GM10248 (cell line): Measurements from ENCODE around the gene NOPCHAP1.

Experiments used
- CTCF ChIA-PET: fragments of 300-600 bp; sonication (Branson Sonifier 250); formaldehyde crosslinking; extraction: SDS; loops from one replicate; lab custom pipeline; 2021; ENCODE audit warnings: antibody characterized with exemption; lab: Yijun Ruan, JAX
- POLR2A ChIA-PET: fragments of 350-650 bp; sonication (Branson Sonifier 250); formaldehyde crosslinking; extraction: SDS; loops from one replicate; lab custom pipeline; 2020; ENCODE audit warnings: antibody characterized with exemption; lab: Yijun Ruan, JAX
- DNase-seq: peaks from one replicate; pipeline ENCODE4 v3.0.0; 2012; ENCODE audit errors: extremely low spot score
- TF ChIP-seq, protein P1 (sequence below): IDR thresholded peaks from 2 replicates; pipeline ENCODE4 v1.5.1; 2012; ENCODE audit warnings: mild to moderate bottlenecking, low read depth; ENCODE audit errors: extremely low read depth, missing control alignments, control extremely low read depth

The NOPCHAP1 gene

DNA sequence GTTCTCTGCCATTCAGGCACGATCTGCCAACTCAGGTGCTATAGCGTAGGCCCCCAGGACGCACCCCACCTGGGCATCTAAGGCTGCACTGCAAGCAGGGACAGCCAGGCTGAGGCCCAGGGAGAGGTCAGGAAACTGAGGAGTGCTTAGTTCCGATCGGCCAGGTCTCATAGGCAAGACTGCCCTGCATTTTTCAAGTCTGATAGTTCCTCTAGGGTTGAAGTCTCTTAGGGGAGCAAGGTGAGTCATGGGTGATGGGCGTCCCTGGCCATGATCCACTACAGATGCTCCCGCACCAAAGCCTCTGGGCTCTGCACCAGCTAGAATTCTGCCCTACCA is 13.2 kb downstream of the NOPCHAP1 start:
- no peak for DNase-seq
- POLR2A ChIA-PET: no interaction called here
- CTCF ChIA-PET: no interaction called here
- TF ChIP-seq, protein P1, sequence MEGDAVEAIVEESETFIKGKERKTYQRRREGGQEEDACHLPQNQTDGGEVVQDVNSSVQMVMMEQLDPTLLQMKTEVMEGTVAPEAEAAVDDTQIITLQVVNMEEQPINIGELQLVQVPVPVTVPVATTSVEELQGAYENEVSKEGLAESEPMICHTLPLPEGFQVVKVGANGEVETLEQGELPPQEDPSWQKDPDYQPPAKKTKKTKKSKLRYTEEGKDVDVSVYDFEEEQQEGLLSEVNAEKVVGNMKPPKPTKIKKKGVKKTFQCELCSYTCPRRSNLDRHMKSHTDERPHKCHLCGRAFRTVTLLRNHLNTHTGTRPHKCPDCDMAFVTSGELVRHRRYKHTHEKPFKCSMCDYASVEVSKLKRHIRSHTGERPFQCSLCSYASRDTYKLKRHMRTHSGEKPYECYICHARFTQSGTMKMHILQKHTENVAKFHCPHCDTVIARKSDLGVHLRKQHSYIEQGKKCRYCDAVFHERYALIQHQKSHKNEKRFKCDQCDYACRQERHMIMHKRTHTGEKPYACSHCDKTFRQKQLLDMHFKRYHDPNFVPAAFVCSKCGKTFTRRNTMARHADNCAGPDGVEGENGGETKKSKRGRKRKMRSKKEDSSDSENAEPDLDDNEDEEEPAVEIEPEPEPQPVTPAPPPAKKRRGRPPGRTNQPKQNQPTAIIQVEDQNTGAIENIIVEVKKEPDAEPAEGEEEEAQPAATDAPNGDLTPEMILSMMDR: no peak

DNA sequence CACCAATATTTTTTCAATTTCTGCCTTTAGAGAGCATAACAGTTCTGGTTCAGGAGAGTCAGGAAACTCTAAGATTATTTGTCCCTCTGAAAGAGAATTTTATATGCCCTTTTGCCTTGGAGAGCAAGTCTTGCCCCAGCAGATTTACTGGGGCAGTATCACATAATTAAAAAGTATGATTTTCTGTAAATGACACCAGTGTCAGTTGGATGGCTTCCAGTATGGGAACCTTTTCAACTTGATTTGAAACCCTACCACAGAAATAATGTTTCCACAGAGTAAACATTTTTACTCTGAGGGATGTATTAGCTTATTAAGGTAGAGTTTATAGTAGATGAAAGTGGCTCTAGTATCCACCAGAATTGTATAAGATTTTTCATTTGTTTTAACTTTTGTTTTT is 15.4 kb downstream of the NOPCHAP1 start:
- CTCF ChIA-PET: interaction anchor here (0.9 to 1.5 kb wide), 3 partner anchors 13 to 619 kb away, joined by 3 to 4 read pairs (median 3); no protein-coding TSS in a partner anchor
- POLR2A ChIA-PET: no interaction called here
- TF ChIP-seq, protein P1: no peak
- DNase-seq: no peak

DNA sequence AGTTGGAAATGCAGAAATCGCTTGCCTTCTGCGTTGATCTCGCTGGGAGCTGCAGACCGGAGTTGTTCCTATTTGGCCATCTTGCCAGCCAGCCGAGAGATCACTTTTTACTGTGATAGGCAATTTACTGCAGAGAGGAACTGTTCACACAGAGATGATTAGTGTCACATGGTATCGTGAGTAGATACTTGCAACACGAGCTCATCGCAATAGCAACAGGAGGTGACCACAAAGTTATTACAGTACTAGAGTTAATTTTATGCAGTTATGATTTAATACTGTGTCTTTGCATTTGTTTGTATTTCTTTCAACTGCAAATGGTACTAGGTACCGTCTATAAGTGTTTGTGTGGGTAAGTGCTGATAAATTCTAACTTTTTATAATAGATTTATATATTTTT is 27.8 kb downstream of the NOPCHAP1 start:
- DNase-seq: no peak
- CTCF ChIA-PET: interaction anchor here (1.3 to 1.6 kb wide), 2 partner anchors 12 to 17 kb away, joined by 3 to 4 read pairs; no protein-coding TSS in a partner anchor

DNA sequence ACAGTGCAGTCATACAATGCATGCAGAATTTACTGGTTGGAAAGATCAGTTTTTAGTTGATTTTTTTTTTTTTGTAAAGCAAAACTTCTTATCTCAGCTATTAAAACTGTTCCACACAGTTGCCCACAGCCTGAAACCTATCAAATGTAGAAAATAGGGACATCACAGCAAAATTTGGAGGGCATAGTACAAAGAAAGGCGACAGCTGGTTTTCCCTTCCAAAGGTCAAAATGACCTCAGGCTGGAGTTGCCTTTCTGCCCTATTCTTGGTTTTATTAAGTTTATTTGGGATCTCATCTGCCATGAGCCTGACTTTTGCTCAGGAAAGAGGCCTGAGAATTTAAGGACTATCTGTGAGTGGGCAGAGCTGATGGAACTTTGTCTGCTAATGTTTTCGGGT is 28.5 kb downstream of the NOPCHAP1 start:
- POLR2A ChIA-PET: no interaction called here
- TF ChIP-seq, protein P1: no peak
- DNase-seq: no peak
- CTCF ChIA-PET: interaction anchor here (1.2 to 1.6 kb wide), 2 partner anchors 13 to 38 kb away, joined by 4 to 5 read pairs; no protein-coding TSS in a partner anchor

More for the DNA sequence above, 27.8 kb downstream of the NOPCHAP1 start:
- POLR2A ChIA-PET: no interaction called here
- TF ChIP-seq, protein P1: no peak

DNA sequence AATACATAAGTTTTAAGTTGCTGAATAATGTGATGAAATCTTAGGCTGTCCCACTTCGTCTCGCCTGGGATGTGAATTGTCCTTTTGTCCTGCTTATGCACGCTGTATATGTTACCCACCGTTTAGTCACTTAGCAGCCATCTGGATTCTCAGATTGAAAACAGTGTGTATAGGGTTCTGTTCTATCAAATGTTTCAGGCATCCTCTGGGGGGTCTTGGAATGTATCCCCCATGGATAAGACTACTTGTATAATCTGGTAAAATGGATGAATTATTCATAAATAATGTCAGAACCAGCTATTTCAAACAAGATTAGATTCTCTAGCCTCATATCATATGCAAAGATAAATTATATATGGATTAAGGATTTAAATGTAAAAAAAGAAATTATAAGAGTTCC is 29.4 kb downstream of the NOPCHAP1 start:
- ChIA-PET CTCF (interaction anchor here (1.2 kb wide), 1 partner anchor 37 kb away, joined by 5 read pairs; no protein-coding TSS in a partner anchor), POLR2A (no interaction called here)
- TF ChIP-seq, protein P1: no peak

DNA sequence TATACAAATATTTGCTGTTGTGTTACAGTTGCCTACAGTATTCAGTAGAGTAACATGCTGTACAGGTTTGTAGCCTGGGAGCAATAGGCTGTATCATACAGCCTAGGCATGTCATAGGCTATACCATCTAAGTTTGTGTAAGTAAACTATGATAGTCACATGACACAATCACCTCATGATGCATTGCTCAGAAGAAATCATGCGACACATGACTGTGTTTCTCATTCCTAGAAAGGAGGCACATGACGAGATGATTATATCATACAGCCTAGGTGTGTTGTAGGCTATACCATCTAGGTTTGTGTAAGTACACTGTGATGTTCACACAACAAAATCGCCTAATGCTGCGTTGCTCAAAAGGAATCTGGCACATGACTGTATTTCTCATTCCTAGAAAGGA is 31.9 kb downstream of the NOPCHAP1 start:
- ChIA-PET CTCF (interaction anchor here (1.4 kb wide), 1 partner anchor 636 kb away, joined by 3 read pairs; no protein-coding TSS in a partner anchor), POLR2A (no interaction called here)
- TF ChIP-seq, protein P1: no peak
- DNase-seq: no peak

More for the DNA sequence above, 29.4 kb downstream of the NOPCHAP1 start:
- DNase-seq: no peak
